Stimulated activated naive CD8-positive, alpha-beta T cell treated with anti-CD3 and anti-CD28 coated beads, Interleukin-15, amount 100 ng/mL, for 72 hours (primary cell): ENCODE measurements around the gene VWC2.
A peak's percentile ranks its signal among the peaks of the same experiment; 100 is the strongest.

ENCODE experiments used
- ATAC-seq: fragments of 150-1000 bp; cut with Tn5 transposase; 2 replicates; pipeline ENCODE4 v1.10.0; 2021; ENCODE audit warnings: mild to moderate bottlenecking, moderate library complexity
- DNase-seq, 2 donors: peaks; one replicate each; pipeline ENCODE4 v3.0.0; 2021 to 2022
- H3K27ac Mint-ChIP-seq, 2 donors: one replicate each; pipeline ENCODE4 v1.8.0; 2022; ENCODE audit warnings: mild to moderate bottlenecking in 2 of 2, mixed read lengths in 2 of 2, moderate library complexity in 2 of 2
- H3K27me3 Mint-ChIP-seq: one replicate; pipeline ENCODE4 v1.8.0; 2022; ENCODE audit warnings: mixed read lengths
- H3K4me1 Mint-ChIP-seq: one replicate; pipeline ENCODE4 v1.8.0; 2022; ENCODE audit warnings: mild to moderate bottlenecking, mixed read lengths
- H3K4me3 Mint-ChIP-seq, 2 donors: one replicate each; pipeline ENCODE4 v1.8.0; 2022; ENCODE audit warnings: mild to moderate bottlenecking in 2 of 2, mixed read lengths in 2 of 2, moderate library complexity in 1 of 2
- H3K9me3 Mint-ChIP-seq, 2 donors: one replicate each; pipeline ENCODE4 v1.8.0; 2022; ENCODE audit warnings: mixed read lengths in 2 of 2

Gene VWC2

GRCh38 chr7:49773218-49773935 is at the start of gene VWC2:
VWC2 (plus strand) TSS chr7:49773638; CDS start chr7:49775436, 1,798 bp downstream.
- H3K4me3 Mint-ChIP-seq, result peak within 1 kb of the TSS; percentile 23 to 75
- no peaks in the 10 kb centered on the region for H3K9me3 Mint-ChIP-seq
- H3K27me3 Mint-ChIP-seq, result peaks cover 88% of the 10 kb centered on the region
- H3K27ac Mint-ChIP-seq, result no peak within 1 kb of the TSS
- peak; percentile 21 for ATAC-seq
- no peak for DNase-seq
- H3K4me1 Mint-ChIP-seq, result peaks cover 24% of the 10 kb centered on the region

- no peak overlapping the region for H3K4me3 Mint-ChIP-seq
- H3K27ac Mint-ChIP-seq, result no peak overlapping the region
- ATAC-seq (no peak), DNase-seq (no peak)
- no peaks in the 10 kb centered on the region for H3K27me3 Mint-ChIP-seq
- no peaks in the 10 kb centered on the region for H3K4me1 Mint-ChIP-seq
- H3K9me3 Mint-ChIP-seq, result peaks cover 4 to 7% of the 10 kb centered on the region in 2 donors
Observed at GRCh38 chr7:49724071-49724470, 49.4 kb upstream of the VWC2 start.

- H3K27me3 Mint-ChIP-seq, result no peaks in the 10 kb centered on the region
- no peak overlapping the region for H3K27ac Mint-ChIP-seq
- ATAC-seq (no peak), DNase-seq (no peak)
- H3K4me1 Mint-ChIP-seq, result no peaks in the 10 kb centered on the region
- H3K9me3 Mint-ChIP-seq, result no peaks in the 10 kb centered on the region
- H3K4me3 Mint-ChIP-seq, result no peak overlapping the region
Observed at GRCh38 chr7:49731836-49732235, 41.6 kb upstream of the VWC2 start.

GRCh38 chr7:49762666-49763065 is 10.8 kb upstream of the VWC2 start:
- Mint-ChIP-seq H3K27ac (no peak overlapping the region), H3K4me3 (no peak overlapping the region), H3K4me1 (no peaks in the 10 kb centered on the region), H3K9me3 (no peaks in the 10 kb centered on the region), H3K27me3 (no peaks in the 10 kb centered on the region)
- DNase-seq (no peak), ATAC-seq (no peak)

GRCh38 chr7:49763791-49764190 is 9.6 kb upstream of the VWC2 start:
- no peak for ATAC-seq
- no peak overlapping the region for H3K4me3 Mint-ChIP-seq
- H3K4me1 Mint-ChIP-seq, result no peaks in the 10 kb centered on the region
- no peak for DNase-seq
- no peaks in the 10 kb centered on the region for H3K9me3 Mint-ChIP-seq
- H3K27me3 Mint-ChIP-seq, result no peaks in the 10 kb centered on the region
- no peak overlapping the region for H3K27ac Mint-ChIP-seq

GRCh38 chr7:49766966-49767365 is 6.5 kb upstream of the VWC2 start:
- ATAC-seq (no peak), DNase-seq (no peak)
- Mint-ChIP-seq H3K4me1 (no peaks in the 10 kb centered on the region), H3K27ac (no peak overlapping the region), H3K4me3 (no peak overlapping the region), H3K27me3 (peaks cover 24% of the 10 kb centered on the region), H3K9me3 (no peaks in the 10 kb centered on the region)

- Mint-ChIP-seq H3K4me3 (no peak overlapping the region), H3K27me3 (peaks cover 32% of the 10 kb centered on the region), H3K27ac (no peak overlapping the region), H3K9me3 (no peaks in the 10 kb centered on the region), H3K4me1 (peaks cover 2% of the 10 kb centered on the region)
- ATAC-seq (peak; percentile 11), DNase-seq (no peak)
Observed at GRCh38 chr7:49767719-49768118, 5.7 kb upstream of the VWC2 start.

GRCh38 chr7:49768254-49768653 is 5.2 kb upstream of the VWC2 start:
- peak; percentile 32 for ATAC-seq
- DNase-seq, result no peak
- Mint-ChIP-seq H3K4me3 (no peak overlapping the region), H3K9me3 (no peaks in the 10 kb centered on the region), H3K4me1 (peaks cover 7% of the 10 kb centered on the region), H3K27ac (no peak overlapping the region), H3K27me3 (peaks cover 37% of the 10 kb centered on the region)

GRCh38 chr7:49768835-49769234 is 4.6 kb upstream of the VWC2 start:
- peaks cover 9% of the 10 kb centered on the region for H3K4me1 Mint-ChIP-seq
- H3K27ac Mint-ChIP-seq, result no peak overlapping the region
- no peak overlapping the region for H3K4me3 Mint-ChIP-seq
- DNase-seq (no peak), ATAC-seq (no peak)
- no peaks in the 10 kb centered on the region for H3K9me3 Mint-ChIP-seq
- H3K27me3 Mint-ChIP-seq, result peaks cover 43% of the 10 kb centered on the region

- Mint-ChIP-seq H3K27me3 (peaks cover 48% of the 10 kb centered on the region), H3K27ac (peak overlapping the region in 1 of 2 donors; percentile 60), H3K4me1 (peaks cover 9% of the 10 kb centered on the region), H3K9me3 (no peaks in the 10 kb centered on the region), H3K4me3 (no peak overlapping the region)
- ATAC-seq, result no peak
- DNase-seq, result no peak
Observed at GRCh38 chr7:49769285-49769857, 4.1 kb upstream of the VWC2 start.

- Mint-ChIP-seq H3K4me1 (peaks cover 22% of the 10 kb centered on the region), H3K27me3 (peaks cover 63% of the 10 kb centered on the region), H3K27ac (no peak overlapping the region), H3K9me3 (no peaks in the 10 kb centered on the region), H3K4me3 (no peak overlapping the region)
- no peak for DNase-seq
- no peak for ATAC-seq
Observed at GRCh38 chr7:49770838-49771237, 2.6 kb upstream of the VWC2 start.

GRCh38 chr7:49771427-49772176 is 1.8 kb upstream of the VWC2 start:
- peaks cover 24% of the 10 kb centered on the region for H3K4me1 Mint-ChIP-seq
- no peaks in the 10 kb centered on the region for H3K9me3 Mint-ChIP-seq
- DNase-seq, result no peak
- no peak overlapping the region for H3K4me3 Mint-ChIP-seq
- peak overlapping the region in 1 of 2 donors; percentile 19 for H3K27ac Mint-ChIP-seq
- no peak for ATAC-seq
- H3K27me3 Mint-ChIP-seq, result peaks cover 71% of the 10 kb centered on the region

- H3K27ac Mint-ChIP-seq, result no peak overlapping the region
- no peak for ATAC-seq
- H3K4me1 Mint-ChIP-seq, result peaks cover 24% of the 10 kb centered on the region
- no peak for DNase-seq
- H3K9me3 Mint-ChIP-seq, result no peaks in the 10 kb centered on the region
- peaks cover 83% of the 10 kb centered on the region for H3K27me3 Mint-ChIP-seq
- peak overlapping the region; percentile 23 to 75 for H3K4me3 Mint-ChIP-seq
Observed at GRCh38 chr7:49772916-49773217, 571 bp upstream of the VWC2 start.

- ATAC-seq, result peak; percentile 19
- Mint-ChIP-seq H3K4me3 (peak overlapping the region in 1 of 2 donors; percentile 36), H3K4me1 (peaks cover 24% of the 10 kb centered on the region), H3K9me3 (no peaks in the 10 kb centered on the region), H3K27ac (no peak overlapping the region), H3K27me3 (peaks cover 94% of the 10 kb centered on the region)
- no peak for DNase-seq
Observed at GRCh38 chr7:49773936-49774458, 559 bp downstream of the VWC2 start.

GRCh38 chr7:49774459-49775064 is 1.1 kb downstream of the VWC2 start:
- H3K27me3 Mint-ChIP-seq, result peaks cover 99% of the 10 kb centered on the region
- DNase-seq (no peak), ATAC-seq (no peak)
- no peaks in the 10 kb centered on the region for H3K9me3 Mint-ChIP-seq
- peak overlapping the region in 1 of 2 donors; percentile 37 for H3K4me3 Mint-ChIP-seq
- H3K27ac Mint-ChIP-seq, result no peak overlapping the region
- H3K4me1 Mint-ChIP-seq, result peaks cover 24% of the 10 kb centered on the region
